HEK293 (cell line): ENCODE data around the gene FUOM.

Source experiments
- AEBP2 ChIP-seq: fragments of 450-650 bp; formaldehyde crosslinking; IDR thresholded peaks from 2 replicates; pipeline ENCODE4 v1.5.1; 2016; ENCODE audit warnings: missing biosample characterization, missing genetic modification characterization, borderline replicate concordance
- FEZF1 ChIP-seq: fragments of 450-650 bp; formaldehyde crosslinking; IDR thresholded peaks from 2 replicates; pipeline ENCODE4 v1.5.1; 2016; ENCODE audit warnings: missing biosample characterization, missing genetic modification characterization
- GFI1B ChIP-seq: fragments of 450-650 bp; formaldehyde crosslinking; IDR thresholded peaks from 2 replicates; pipeline ENCODE4 v1.5.1; 2016; ENCODE audit warnings: missing biosample characterization, missing genetic modification characterization
- HOXC10 ChIP-seq: sonication (generic); formaldehyde crosslinking; IDR thresholded peaks from 2 replicates; pipeline ENCODE4 v1.8.1; 2023; ENCODE audit warnings: mild to moderate bottlenecking, missing genetic modification reagents
- HOXD13 ChIP-seq: sonication (generic); formaldehyde crosslinking; IDR thresholded peaks from 2 replicates; pipeline ENCODE4 v1.8.0; 2022; ENCODE audit warnings: missing genetic modification reagents, borderline replicate concordance
- MYNN ChIP-seq: fragments of 450-650 bp; formaldehyde crosslinking; IDR thresholded peaks from 2 replicates; pipeline ENCODE4 v1.5.1; 2016; ENCODE audit warnings: missing biosample characterization, missing genetic modification characterization, borderline replicate concordance
- WT1 ChIP-seq: fragments of 450-650 bp; formaldehyde crosslinking; IDR thresholded peaks from 2 replicates; pipeline ENCODE4 v1.5.1; 2016; ENCODE audit warnings: missing biosample characterization, missing genetic modification characterization
- ZBTB1 ChIP-seq: fragments of 450-650 bp; formaldehyde crosslinking; IDR thresholded peaks from 2 replicates; pipeline ENCODE4 v1.5.1; 2016; ENCODE audit warnings: missing biosample characterization, missing genetic modification characterization
- ZBTB17 ChIP-seq: fragments of 450-650 bp; formaldehyde crosslinking; IDR thresholded peaks from 2 replicates; pipeline ENCODE4 v1.5.1; 2016; ENCODE audit warnings: missing biosample characterization, missing genetic modification characterization
- ZBTB49 ChIP-seq: fragments of 450-650 bp; formaldehyde crosslinking; IDR thresholded peaks from 2 replicates; pipeline ENCODE4 v1.5.1; 2016; ENCODE audit warnings: missing biosample characterization, missing genetic modification characterization, low read depth
- ZBTB6 ChIP-seq: fragments of 450-650 bp; formaldehyde crosslinking; IDR thresholded peaks from 2 replicates; pipeline ENCODE4 v1.5.1; 2017; ENCODE audit warnings: missing biosample characterization, missing genetic modification characterization
- ZBTB7A ChIP-seq: fragments of 450-650 bp; formaldehyde crosslinking; IDR thresholded peaks from 2 replicates; pipeline ENCODE4 v1.5.1; 2016; ENCODE audit warnings: low read depth, missing biosample characterization, missing genetic modification characterization
- ZFP37 ChIP-seq: fragments of 450-650 bp; formaldehyde crosslinking; IDR thresholded peaks from 2 replicates; pipeline ENCODE4 v1.5.1; 2016; ENCODE audit warnings: missing biosample characterization, missing genetic modification characterization
- ZNF138 ChIP-seq: fragments of 450-650 bp; formaldehyde crosslinking; IDR thresholded peaks from 2 replicates; pipeline ENCODE4 v1.5.1; 2016; ENCODE audit warnings: missing biosample characterization, missing genetic modification characterization, borderline replicate concordance
- ZNF146 ChIP-seq: fragments of 450-650 bp; formaldehyde crosslinking; IDR thresholded peaks from 2 replicates; pipeline ENCODE4 v1.5.1; 2016; ENCODE audit warnings: missing biosample characterization, missing genetic modification characterization
- ZNF155 ChIP-seq: fragments of 450-650 bp; formaldehyde crosslinking; IDR thresholded peaks from 2 replicates; pipeline ENCODE4 v1.5.1; 2016; ENCODE audit warnings: missing biosample characterization, missing genetic modification characterization
- ZNF175 ChIP-seq: fragments of 450-650 bp; formaldehyde crosslinking; IDR thresholded peaks from 2 replicates; pipeline ENCODE4 v1.5.1; 2016; ENCODE audit warnings: missing biosample characterization, missing genetic modification characterization
- ZNF266 ChIP-seq: fragments of 450-650 bp; formaldehyde crosslinking; IDR thresholded peaks from 2 replicates; pipeline ENCODE4 v1.5.1; 2016; ENCODE audit warnings: missing biosample characterization, missing genetic modification characterization, low read depth
- ZNF335 ChIP-seq: fragments of 450-650 bp; formaldehyde crosslinking; conservative IDR thresholded peaks from 2 replicates; pipeline ENCODE4 v1.5.1; 2016; ENCODE audit warnings: missing biosample characterization, missing genetic modification characterization
- ZNF362 ChIP-seq: fragments of 450-650 bp; formaldehyde crosslinking; IDR thresholded peaks from 2 replicates; pipeline ENCODE4 v1.5.1; 2016; ENCODE audit warnings: missing biosample characterization, missing genetic modification characterization
- ZNF423 ChIP-seq: fragments of 450-650 bp; formaldehyde crosslinking; IDR thresholded peaks from 2 replicates; pipeline ENCODE4 v1.5.1; 2016; ENCODE audit warnings: missing biosample characterization, missing genetic modification characterization
- ZNF449 ChIP-seq: fragments of 450-650 bp; formaldehyde crosslinking; IDR thresholded peaks from 2 replicates; pipeline ENCODE4 v1.5.1; 2017; ENCODE audit warnings: missing biosample characterization, mild to moderate bottlenecking, missing genetic modification characterization, moderate library complexity
- ZNF530 ChIP-seq: fragments of 450-650 bp; formaldehyde crosslinking; IDR thresholded peaks from 2 replicates; pipeline ENCODE4 v1.5.1; 2016; ENCODE audit warnings: low read depth, missing biosample characterization, missing genetic modification characterization
- ZNF558 ChIP-seq: fragments of 450-650 bp; formaldehyde crosslinking; IDR thresholded peaks from 2 replicates; pipeline ENCODE4 v1.5.1; 2016; ENCODE audit warnings: missing biosample characterization, missing genetic modification characterization
- ZNF580 ChIP-seq: fragments of 450-650 bp; formaldehyde crosslinking; IDR thresholded peaks from 2 replicates; pipeline ENCODE4 v1.5.1; 2016; ENCODE audit warnings: missing biosample characterization, missing genetic modification characterization
- ZNF596 ChIP-seq: fragments of 450-650 bp; IDR thresholded peaks from 2 replicates; pipeline ENCODE4 v1.5.0; 2018; ENCODE audit warnings: missing biosample characterization, mild to moderate bottlenecking, missing genetic modification characterization, moderate library complexity
- ZNF600 ChIP-seq: fragments of 450-650 bp; formaldehyde crosslinking; IDR thresholded peaks from 2 replicates; pipeline ENCODE4 v1.5.1; 2016; ENCODE audit warnings: missing biosample characterization, missing genetic modification characterization
- ZNF677 ChIP-seq: fragments of 450-650 bp; IDR thresholded peaks from 2 replicates; pipeline ENCODE4 v1.5.0; 2018; ENCODE audit warnings: missing biosample characterization, mild to moderate bottlenecking, missing genetic modification characterization, moderate library complexity
- ZNF747 ChIP-seq: fragments of 450-650 bp; formaldehyde crosslinking; IDR thresholded peaks from 2 replicates; pipeline ENCODE4 v1.5.1; 2016; ENCODE audit warnings: missing biosample characterization, missing genetic modification characterization

Gene FUOM

GRCh38 chr10:133334503-133335245 lies 23.1 kb downstream of the FUOM start (continued):
- no peak for TF ChIP-seq ZBTB1 (tag by site-specific recombination)
- no peak for TF ChIP-seq ZNF362
- TF ChIP-seq GFI1B (tag by site-specific recombination): no peak
- no peak for TF ChIP-seq ZNF266
- TF ChIP-seq ZNF146 (tag by site-specific recombination): no peak
- TF ChIP-seq ZBTB49: no peak
- TF ChIP-seq ZNF449 (tag by site-specific recombination): no peak
- TF ChIP-seq ZBTB17 (tag by site-specific recombination): peak; percentile 95
- no peak for TF ChIP-seq ZNF558 (tag by site-specific recombination)
- no peak for TF ChIP-seq ZBTB6 (tag by site-specific recombination)
- TF ChIP-seq ZNF138 (tag by site-specific recombination): no peak
- TF ChIP-seq ZNF530 (tag by site-specific recombination): no peak
- no peak for TF ChIP-seq ZNF175 (tag by site-specific recombination)
- no peak for TF ChIP-seq HOXD13 (CRISPR knock-in tag)
- no peak for TF ChIP-seq WT1 (tag by site-specific recombination)
- no peak for TF ChIP-seq ZNF677 (tag by site-specific recombination)
- TF ChIP-seq ZNF600 (tag by site-specific recombination): 0 out of 2 replicates have a peak, but pooled peaks have one; percentile 36
- TF ChIP-seq HOXC10: no peak
- TF ChIP-seq ZFP37: no peak
- no peak for TF ChIP-seq AEBP2 (tag by site-specific recombination)
- 0 out of 2 replicates have a peak, but pooled peaks have one; percentile 44 for TF ChIP-seq ZBTB7A (tag by site-specific recombination)
- no peak for TF ChIP-seq ZNF747 (tag by site-specific recombination)
- TF ChIP-seq MYNN (tag by site-specific recombination): no peak
- TF ChIP-seq ZNF580 (tag by site-specific recombination): no peak
- TF ChIP-seq ZNF423 (tag by site-specific recombination): no peak
- TF ChIP-seq FEZF1 (tag by site-specific recombination): no peak
- no peak for TF ChIP-seq ZNF155
- TF ChIP-seq ZNF596 (tag by site-specific recombination): no peak
- TF ChIP-seq ZNF335: peak; percentile 78; the same call in 1 of the 2 replicates
